Measurements from ENCODE around the gene ARHGAP29.

Gene ARHGAP29

GRCh38 chr1:94260635-94261387 is 23.4 kb upstream of the ARHGAP29 start:
- Histone ChIP-seq H3K27ac (ENCODE audit: low read length, poor library complexity, severe bottlenecking) (no peak overlapping the region), H4K8ac (ENCODE audit: low read length) (no peak overlapping the region), H3K4me1 (ENCODE audit: control insufficient read depth, insufficient read depth, low read depth, low read length) (peaks cover 9% of the 10 kb centered on the region), H4K91ac (ENCODE audit: low read length) (no peak overlapping the region), H2BK12ac (ENCODE audit: low read length in 2 of 2) (no peak overlapping the region), H3K4me3 (ENCODE audit: insufficient read depth in 1 of 2, low read depth in 1 of 2, low read length in 2 of 2) (no peak overlapping the region), H2BK5ac (ENCODE audit: low read depth, low read length, poor library complexity, severe bottlenecking) (no peak overlapping the region), H2BK15ac (ENCODE audit: low read depth, poor library complexity, severe bottlenecking) (no peak overlapping the region), H3K18ac (ENCODE audit: low read depth in 1 of 2, low read length in 2 of 2) (no peak overlapping the region), H3K4ac (ENCODE audit: low read depth in 1 of 2, low read length in 2 of 2) (no peak overlapping the region), H3K23ac (ENCODE audit: low read length in 2 of 2) (no peak overlapping the region), H3K79me1 (replicated peaks; ENCODE audit: low read length, poor library complexity, severe bottlenecking) (peaks cover 2% of the 10 kb centered on the region), H2BK120ac (ENCODE audit: low read depth, low read length) (no peak overlapping the region), H3K27me3 (ENCODE audit: control insufficient read depth in 1 of 2, insufficient read depth in 1 of 2, low read length in 2 of 2) (no peaks in the 10 kb centered on the region), H3K9ac (ENCODE audit: low read length) (no peak overlapping the region), H3K14ac (ENCODE audit: low read length in 2 of 2) (no peak overlapping the region), H2AK5ac (ENCODE audit: low read length, severe bottlenecking) (no peak overlapping the region), H3K36me3 (ENCODE audit: control insufficient read depth in 1 of 2, insufficient read depth in 2 of 2, low read depth in 1 of 2, low read length in 2 of 2) (no peaks in the 10 kb centered on the region), H3K4me2 (ENCODE audit: low read length, poor library complexity, severe bottlenecking) (no peak overlapping the region), H2AFZ (ENCODE audit: low read depth, low read length) (no peak overlapping the region), H3K9me3 (ENCODE audit: control insufficient read depth, low read length) (no peaks in the 10 kb centered on the region)
- no peak for DNase-seq
- 96% methylated on average over 2 of the region's 2 CpGs for WGBS

GRCh38 chr1:94259635-94260289 is 22.4 kb upstream of the ARHGAP29 start:
- WGBS: 84% methylated on average over 7 of the region's 7 CpGs
- no peak overlapping the region for H3K23ac ChIP-seq (ENCODE audit: low read length in 2 of 2)
- H2BK5ac ChIP-seq (ENCODE audit: low read depth, low read length, poor library complexity, severe bottlenecking): peak overlapping the region; percentile 14
- H3K36me3 ChIP-seq (ENCODE audit: control insufficient read depth in 1 of 2, insufficient read depth in 2 of 2, low read depth in 1 of 2, low read length in 2 of 2): no peaks in the 10 kb centered on the region
- peak overlapping the region; percentile 58 for H3K9ac ChIP-seq (ENCODE audit: low read length)
- peak overlapping the region; percentile 97 for H2AK5ac ChIP-seq (ENCODE audit: low read length, severe bottlenecking)
- H2BK120ac ChIP-seq (ENCODE audit: low read depth, low read length): no peak overlapping the region
- no peak overlapping the region for H3K4me2 ChIP-seq (ENCODE audit: low read length, poor library complexity, severe bottlenecking)
- H3K4ac ChIP-seq (ENCODE audit: low read depth in 1 of 2, low read length in 2 of 2): no peak overlapping the region
- peak overlapping the region in 1 of 2 experiments; percentile 45 for H3K4me3 ChIP-seq (ENCODE audit: insufficient read depth in 1 of 2, low read depth in 1 of 2, low read length in 2 of 2)
- H3K4me1 ChIP-seq (ENCODE audit: control insufficient read depth, insufficient read depth, low read depth, low read length): peaks cover 3% of the 10 kb centered on the region
- no peak overlapping the region for H2BK15ac ChIP-seq (ENCODE audit: low read depth, poor library complexity, severe bottlenecking)
- no peak overlapping the region for H4K8ac ChIP-seq (ENCODE audit: low read length)
- H2AFZ ChIP-seq (ENCODE audit: low read depth, low read length): no peak overlapping the region
- no peaks in the 10 kb centered on the region for H3K27me3 ChIP-seq (ENCODE audit: control insufficient read depth in 1 of 2, insufficient read depth in 1 of 2, low read length in 2 of 2)
- H2BK12ac ChIP-seq (ENCODE audit: low read length in 2 of 2): no peak overlapping the region
- peaks cover 2% of the 10 kb centered on the region for H3K79me1 ChIP-seq (replicated peaks; ENCODE audit: low read length, poor library complexity, severe bottlenecking)
- DNase-seq: no peak
- H3K27ac ChIP-seq (ENCODE audit: low read length, poor library complexity, severe bottlenecking): no peak overlapping the region
- no peak overlapping the region for H3K14ac ChIP-seq (ENCODE audit: low read length in 2 of 2)
- H3K9me3 ChIP-seq (ENCODE audit: control insufficient read depth, low read length): no peaks in the 10 kb centered on the region
- H4K91ac ChIP-seq (ENCODE audit: low read length): no peak overlapping the region
- H3K18ac ChIP-seq (ENCODE audit: low read depth in 1 of 2, low read length in 2 of 2): peak overlapping the region in 1 of 2 experiments; percentile 64

- no peaks in the 10 kb centered on the region for H3K36me3 ChIP-seq (ENCODE audit: control insufficient read depth in 1 of 2, insufficient read depth in 2 of 2, low read depth in 1 of 2, low read length in 2 of 2)
- H3K9me3 ChIP-seq (ENCODE audit: control insufficient read depth, low read length): no peaks in the 10 kb centered on the region
- peak overlapping the region in 1 of 2 experiments; percentile 45 for H3K4me3 ChIP-seq (ENCODE audit: insufficient read depth in 1 of 2, low read depth in 1 of 2, low read length in 2 of 2)
- H4K8ac ChIP-seq (ENCODE audit: low read length): no peak overlapping the region
- H3K27ac ChIP-seq (ENCODE audit: low read length, poor library complexity, severe bottlenecking): peak overlapping the region; percentile 67
- no peak overlapping the region for H4K91ac ChIP-seq (ENCODE audit: low read length)
- peak; percentile 60 for DNase-seq
- H3K4ac ChIP-seq (ENCODE audit: low read depth in 1 of 2, low read length in 2 of 2): no peak overlapping the region
- H2AK5ac ChIP-seq (ENCODE audit: low read length, severe bottlenecking): peak overlapping the region; percentile 34
- no peak overlapping the region for H2AFZ ChIP-seq (ENCODE audit: low read depth, low read length)
- H3K27me3 ChIP-seq (ENCODE audit: control insufficient read depth in 1 of 2, insufficient read depth in 1 of 2, low read length in 2 of 2): no peaks in the 10 kb centered on the region
- no peak overlapping the region for H3K23ac ChIP-seq (ENCODE audit: low read length in 2 of 2)
- H3K4me2 ChIP-seq (ENCODE audit: low read length, poor library complexity, severe bottlenecking): no peak overlapping the region
- no peak overlapping the region for H2BK5ac ChIP-seq (ENCODE audit: low read depth, low read length, poor library complexity, severe bottlenecking)
- peak overlapping the region; percentile 76 for H3K9ac ChIP-seq (ENCODE audit: low read length)
- H3K79me1 ChIP-seq (replicated peaks; ENCODE audit: low read length, poor library complexity, severe bottlenecking): peaks cover 2% of the 10 kb centered on the region
- H3K14ac ChIP-seq (ENCODE audit: low read length in 2 of 2): no peak overlapping the region
- H2BK120ac ChIP-seq (ENCODE audit: low read depth, low read length): no peak overlapping the region
- peaks cover 2% of the 10 kb centered on the region for H3K4me1 ChIP-seq (ENCODE audit: control insufficient read depth, insufficient read depth, low read depth, low read length)
- H3K18ac ChIP-seq (ENCODE audit: low read depth in 1 of 2, low read length in 2 of 2): no peak overlapping the region
- no peak overlapping the region for H2BK12ac ChIP-seq (ENCODE audit: low read length in 2 of 2)
- H2BK15ac ChIP-seq (ENCODE audit: low read depth, poor library complexity, severe bottlenecking): no peak overlapping the region
Measured at GRCh38 chr1:94258873-94259331, 21.5 kb upstream of the ARHGAP29 start.

- Histone ChIP-seq H3K4me3 (ENCODE audit: insufficient read depth in 1 of 2, low read depth in 1 of 2, low read length in 2 of 2) (no peak overlapping the region), H3K4me2 (ENCODE audit: low read length, poor library complexity, severe bottlenecking) (no peak overlapping the region), H3K4me1 (ENCODE audit: control insufficient read depth, insufficient read depth, low read depth, low read length) (peaks cover 4% of the 10 kb centered on the region), H2BK120ac (ENCODE audit: low read depth, low read length) (no peak overlapping the region), H3K79me1 (replicated peaks; ENCODE audit: low read length, poor library complexity, severe bottlenecking) (peaks cover 2% of the 10 kb centered on the region), H2BK12ac (ENCODE audit: low read length in 2 of 2) (no peak overlapping the region), H4K8ac (ENCODE audit: low read length) (no peak overlapping the region), H3K27ac (ENCODE audit: low read length, poor library complexity, severe bottlenecking) (no peak overlapping the region), H4K91ac (ENCODE audit: low read length) (no peak overlapping the region), H3K18ac (ENCODE audit: low read depth in 1 of 2, low read length in 2 of 2) (no peak overlapping the region), H2BK5ac (ENCODE audit: low read depth, low read length, poor library complexity, severe bottlenecking) (no peak overlapping the region), H3K27me3 (ENCODE audit: control insufficient read depth in 1 of 2, insufficient read depth in 1 of 2, low read length in 2 of 2) (no peaks in the 10 kb centered on the region), H3K9me3 (ENCODE audit: control insufficient read depth, low read length) (no peaks in the 10 kb centered on the region), H2BK15ac (ENCODE audit: low read depth, poor library complexity, severe bottlenecking) (no peak overlapping the region), H3K9ac (ENCODE audit: low read length) (no peak overlapping the region), H3K23ac (ENCODE audit: low read length in 2 of 2) (no peak overlapping the region), H3K36me3 (ENCODE audit: control insufficient read depth in 1 of 2, insufficient read depth in 2 of 2, low read depth in 1 of 2, low read length in 2 of 2) (no peaks in the 10 kb centered on the region), H3K14ac (ENCODE audit: low read length in 2 of 2) (no peak overlapping the region), H3K4ac (ENCODE audit: low read depth in 1 of 2, low read length in 2 of 2) (no peak overlapping the region), H2AK5ac (ENCODE audit: low read length, severe bottlenecking) (no peak overlapping the region), H2AFZ (ENCODE audit: low read depth, low read length) (no peak overlapping the region)
- no peak for DNase-seq
Measured at GRCh38 chr1:94257444-94257843, 20.1 kb upstream of the ARHGAP29 start.
